ENCODE results near the gene ELOVL7. TPM values are rescaled to one million over a fixed set of nuclear protein-coding genes. Genes with fewer than 3 reads are reported as not detected.
"Not testable (repeated sequence)": the region's sequence is repeated elsewhere in the genome, so short reads cannot be mapped to it uniquely, and the experiment has no call there.

Gene ELOVL7
- total RNA-seq, 1 donor from 2014 or later, result 10.3 TPM

GRCh38 chr5:60822285-60822556, 21.8 kb downstream of the ELOVL7 start:
- H3K9me3 Mint-ChIP-seq, result no peaks in the 10 kb centered on the region
- H3K27me3 Mint-ChIP-seq, result no peaks in the 10 kb centered on the region
- H3K4me1 Mint-ChIP-seq (ENCODE audit: unreplicated experiment), result no peaks in the 10 kb centered on the region
- TF ChIP-seq, protein P1, sequence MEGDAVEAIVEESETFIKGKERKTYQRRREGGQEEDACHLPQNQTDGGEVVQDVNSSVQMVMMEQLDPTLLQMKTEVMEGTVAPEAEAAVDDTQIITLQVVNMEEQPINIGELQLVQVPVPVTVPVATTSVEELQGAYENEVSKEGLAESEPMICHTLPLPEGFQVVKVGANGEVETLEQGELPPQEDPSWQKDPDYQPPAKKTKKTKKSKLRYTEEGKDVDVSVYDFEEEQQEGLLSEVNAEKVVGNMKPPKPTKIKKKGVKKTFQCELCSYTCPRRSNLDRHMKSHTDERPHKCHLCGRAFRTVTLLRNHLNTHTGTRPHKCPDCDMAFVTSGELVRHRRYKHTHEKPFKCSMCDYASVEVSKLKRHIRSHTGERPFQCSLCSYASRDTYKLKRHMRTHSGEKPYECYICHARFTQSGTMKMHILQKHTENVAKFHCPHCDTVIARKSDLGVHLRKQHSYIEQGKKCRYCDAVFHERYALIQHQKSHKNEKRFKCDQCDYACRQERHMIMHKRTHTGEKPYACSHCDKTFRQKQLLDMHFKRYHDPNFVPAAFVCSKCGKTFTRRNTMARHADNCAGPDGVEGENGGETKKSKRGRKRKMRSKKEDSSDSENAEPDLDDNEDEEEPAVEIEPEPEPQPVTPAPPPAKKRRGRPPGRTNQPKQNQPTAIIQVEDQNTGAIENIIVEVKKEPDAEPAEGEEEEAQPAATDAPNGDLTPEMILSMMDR (conservative IDR thresholded peaks at IDR 0.05), result no peak
- DNase-seq (ENCODE audit: extremely low spot score, unreplicated experiment), result no peak
- no peak overlapping the region for H3K4me3 Mint-ChIP-seq
- H3K36me3 Mint-ChIP-seq, result peaks cover 4% of the 10 kb centered on the region
- H3K27ac Mint-ChIP-seq, result no peak overlapping the region

DNA sequence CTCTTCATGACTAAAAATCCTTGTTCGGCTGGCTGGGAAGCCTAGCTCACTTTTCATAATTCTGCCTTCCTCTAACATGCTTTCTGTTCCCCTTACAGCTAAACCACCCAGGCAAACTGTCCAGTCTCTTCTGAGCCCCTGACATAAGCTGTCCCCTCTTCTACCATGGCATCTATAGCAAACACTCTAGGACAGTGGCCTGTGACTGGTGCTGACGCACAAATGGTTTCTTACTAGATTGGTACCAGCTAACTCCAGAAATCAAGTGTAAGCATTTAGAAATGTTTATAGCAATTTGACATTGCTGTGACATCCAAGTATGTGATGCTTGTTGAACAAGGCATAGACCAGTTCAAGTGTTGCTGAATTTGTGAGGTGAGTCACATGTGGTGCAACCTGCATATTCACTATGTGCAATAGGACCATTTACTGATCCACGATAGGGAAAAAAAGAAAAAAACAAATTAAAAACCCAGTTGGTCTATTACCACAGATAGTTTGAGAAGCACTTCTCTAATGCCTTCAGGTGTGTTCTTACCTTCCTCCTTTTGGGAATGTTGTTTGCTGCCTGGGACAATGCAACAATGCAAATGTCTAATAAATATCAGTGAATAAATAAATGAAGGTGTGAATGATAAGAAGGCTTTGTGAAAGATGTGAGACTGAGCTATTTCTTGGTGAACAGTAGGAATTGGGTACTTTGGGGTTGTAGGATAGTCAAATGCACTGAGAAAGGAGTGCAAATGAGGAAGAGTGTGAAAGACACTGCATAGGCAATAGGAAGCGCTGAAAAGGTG, 22.4 kb downstream of the ELOVL7 start:
- no peaks in the 10 kb centered on the region for H3K4me1 Mint-ChIP-seq (ENCODE audit: unreplicated experiment)
- no peak for DNase-seq (ENCODE audit: extremely low spot score, unreplicated experiment)
- H3K36me3 Mint-ChIP-seq, result peaks cover 4% of the 10 kb centered on the region
- H3K27ac Mint-ChIP-seq, result no peak overlapping the region
- no peaks in the 10 kb centered on the region for H3K9me3 Mint-ChIP-seq
- TF ChIP-seq, protein P1 (conservative IDR thresholded peaks at IDR 0.05), result no peak
- no peaks in the 10 kb centered on the region for H3K27me3 Mint-ChIP-seq
- H3K4me3 Mint-ChIP-seq, result no peak overlapping the region

GRCh38 chr5:60820593-60821487, 23.2 kb downstream of the ELOVL7 start:
- Mint-ChIP-seq H3K4me1 (ENCODE audit: unreplicated experiment) (no peaks in the 10 kb centered on the region), H3K36me3 (peaks cover 4% of the 10 kb centered on the region), H3K9me3 (no peaks in the 10 kb centered on the region), H3K27me3 (no peaks in the 10 kb centered on the region), H3K27ac (no peak overlapping the region), H3K4me3 (no peak overlapping the region)
- TF ChIP-seq, protein P1 (conservative IDR thresholded peaks at IDR 0.05), result no peak
- no peak for DNase-seq (ENCODE audit: extremely low spot score, unreplicated experiment)

DNA sequence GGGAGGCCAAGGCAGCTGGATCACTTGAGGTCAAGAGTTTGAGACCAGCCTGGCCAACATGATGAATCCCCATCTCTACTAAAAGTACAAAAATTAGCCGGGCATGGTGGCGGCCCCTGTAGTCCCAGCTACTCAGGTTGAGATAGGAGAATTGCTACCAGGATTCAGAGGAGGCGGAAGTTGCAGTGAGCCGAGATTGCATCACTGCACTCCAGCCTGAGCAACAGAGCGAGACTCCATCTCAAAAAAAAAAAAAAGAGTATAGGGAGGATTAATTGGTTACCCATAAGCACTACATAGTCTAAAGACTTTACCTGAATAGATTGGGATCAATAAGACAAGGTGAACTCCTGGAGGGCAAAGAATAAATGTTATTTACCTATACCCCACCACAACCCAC, 27.9 kb downstream of the ELOVL7 start:
- H3K36me3 Mint-ChIP-seq; H3K27ac Mint-ChIP-seq; H3K27me3 Mint-ChIP-seq; H3K4me1 Mint-ChIP-seq (ENCODE audit: unreplicated experiment); DNase-seq (ENCODE audit: extremely low spot score, unreplicated experiment); H3K4me3 Mint-ChIP-seq; H3K9me3 Mint-ChIP-seq: not testable (repeated sequence)

- Mint-ChIP-seq H3K27ac (no peak overlapping the region), H3K4me1 (ENCODE audit: unreplicated experiment) (peaks cover 4% of the 10 kb centered on the region), H3K27me3 (no peaks in the 10 kb centered on the region), H3K9me3 (no peaks in the 10 kb centered on the region), H3K4me3 (no peak overlapping the region), H3K36me3 (peaks cover 4% of the 10 kb centered on the region)
- TF ChIP-seq, protein P1 (conservative IDR thresholded peaks at IDR 0.05), result no peak
- no peak for DNase-seq (ENCODE audit: extremely low spot score, unreplicated experiment)
These were observed 29.6 kb downstream of the ELOVL7 start for GRCh38 chr5:60814498-60814897.

DNA sequence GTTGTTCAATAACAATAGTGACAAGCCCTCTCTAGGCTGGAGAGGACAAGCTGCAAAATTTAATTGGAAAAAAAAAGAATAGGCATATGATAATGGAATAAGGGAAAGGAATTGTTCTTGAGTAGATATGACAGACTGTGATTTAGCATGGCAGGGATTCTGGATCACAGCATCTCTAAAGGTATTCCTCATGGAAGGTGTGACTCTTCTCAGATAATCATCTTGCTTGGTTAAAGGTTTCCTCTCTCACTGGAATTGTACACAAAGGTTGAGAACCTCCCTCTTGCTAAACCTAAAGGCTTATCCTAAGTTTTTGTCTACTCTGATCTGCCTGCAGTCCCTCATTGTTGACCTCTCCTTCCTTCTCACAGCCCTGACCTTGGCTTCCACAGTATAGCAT, 31.6 kb downstream of the ELOVL7 start:
- TF ChIP-seq, protein P1 (conservative IDR thresholded peaks at IDR 0.05), result no peak
- Mint-ChIP-seq H3K4me1 (ENCODE audit: unreplicated experiment) (peaks cover 4% of the 10 kb centered on the region), H3K27me3 (no peaks in the 10 kb centered on the region), H3K27ac (no peak overlapping the region), H3K9me3 (no peaks in the 10 kb centered on the region), H3K36me3 (peaks cover under 1% of the 10 kb centered on the region), H3K4me3 (no peak overlapping the region)
- no peak for DNase-seq (ENCODE audit: extremely low spot score, unreplicated experiment)

Measured in type B pancreatic cell (in vitro differentiated cells).